K562 (cell line): ENCODE data around the gene DDX54. TPM values are rescaled to one million over a fixed set of nuclear protein-coding genes. Genes with fewer than 3 reads are reported as not detected.

Source experiments
- DIDO1 ChIP-seq: fragments of 450-650 bp; IDR thresholded peaks from 2 replicates; pipeline ENCODE4 v1.6.1; 2016; ENCODE audit warnings: low read depth, missing biosample characterization, missing genetic modification characterization
- EGR1 ChIP-seq: fragments of 450-650 bp; conservative IDR thresholded peaks from 2 replicates; pipeline ENCODE4 v1.6.1; 2017; ENCODE audit warnings: mild to moderate bottlenecking
- EP400 ChIP-seq: fragments of 450-650 bp; IDR thresholded peaks from 2 replicates; pipeline ENCODE4 v1.6.1; 2017; ENCODE audit warnings: antibody characterized with exemption, mild to moderate bottlenecking, moderate library complexity
- GATA2 ChIP-seq: sonication (generic); formaldehyde crosslinking; IDR thresholded peaks from 2 replicates; pipeline ENCODE4 v1.4.0; 2020; ENCODE audit warnings: mild to moderate bottlenecking, missing genetic modification reagents
- HDAC6 ChIP-seq: IDR thresholded peaks from 2 replicates; pipeline ENCODE4 v1.6.1; 2012; ENCODE audit warnings: low read depth, mild to moderate bottlenecking, control low read depth, inconsistent platforms, low read length, moderate library complexity
- HEY1 ChIP-seq: fragments of 250-450 bp; sonication (Bioruptor Pico); IDR thresholded peaks from 2 replicates; pipeline ENCODE4 v1.5.0; 2020; ENCODE audit warnings: mild to moderate bottlenecking, moderate library complexity, borderline replicate concordance
- MBD2 ChIP-seq: sonication (generic); IDR thresholded peaks from 2 replicates; pipeline ENCODE4 v1.6.1; 2016; ENCODE audit warnings: low read depth, borderline replicate concordance
- MEIS2 ChIP-seq: fragments of 450-650 bp; IDR thresholded peaks from 2 replicates; pipeline ENCODE4 v1.6.1; 2014; ENCODE audit warnings: mild to moderate bottlenecking; ENCODE audit not compliant: partially characterized antibody
- NR3C1 ChIP-seq: sonication (generic); formaldehyde crosslinking; IDR thresholded peaks from 2 replicates; pipeline ENCODE4 v1.8.1; 2022; ENCODE audit warnings: missing genetic modification reagents
- SMAD1 ChIP-seq: fragments of 150-350 bp; IDR thresholded peaks from 2 replicates; pipeline ENCODE4 v1.6.1; 2014; ENCODE audit warnings: low read length, low read depth; ENCODE audit not compliant: partially characterized antibody
- SMARCE1 ChIP-seq: fragments of 450-650 bp; IDR thresholded peaks from 2 replicates; pipeline ENCODE4 v1.7.1; 2016; ENCODE audit warnings: mild to moderate bottlenecking
- TBL1XR1 ChIP-seq, 2 experiments: IDR thresholded peaks; 2 replicates each; pipeline ENCODE4 v1.6.1; 2012; ENCODE audit warnings: improper control_type of control experiment in 2 of 2, low read length in 2 of 2, mild to moderate bottlenecking in 1 of 2
- ZFP1 ChIP-seq: fragments of 450-650 bp; formaldehyde crosslinking; IDR thresholded peaks from 2 replicates; pipeline ENCODE4 v1.4.0; 2020; ENCODE audit warnings: mild to moderate bottlenecking, mixed read lengths
- ZNF212 ChIP-seq: fragments of 450-650 bp; formaldehyde crosslinking; IDR thresholded peaks from 2 replicates; pipeline ENCODE4 v1.4.0; 2020; ENCODE audit warnings: mild to moderate bottlenecking
- ZNF277 ChIP-seq: fragments of 250-450 bp; sonication (Bioruptor Pico); IDR thresholded peaks from 2 replicates; pipeline ENCODE4 v1.8.0; 2022; ENCODE audit warnings: inconsistent platforms, mild to moderate bottlenecking, moderate library complexity, borderline replicate concordance
- ZNF354B ChIP-seq: fragments of 250-450 bp; sonication (Bioruptor Pico); IDR thresholded peaks from 2 replicates; pipeline ENCODE4 v1.4.0; 2020
- polyA plus RNA-seq, 8 experiments: library from polyadenylated mRNA; depleted of rRNA in 4 of 8; stranded (reverse) in 5 of 8; unstranded in 3 of 8; fragments of >200 nt; fragmentation: Nextera tagmentation in 2 of 8; fragmentation: Illumina TruSeq in 1 of 8; extraction: Ambion mirVana in 2 of 8; extraction: Trizol in 1 of 8; gene quantifications; 2 replicates each; pipeline versions ENCODE4 v1.2.1 to v1.2.3, GENCODE V29; 2011 to 2014; ENCODE audit warnings: inconsistent platforms in 1 of 8, missing spikeins in 1 of 8
- total RNA-seq, 7 experiments: library from RNA; depleted of rRNA in 6 of 7; stranded (reverse); fragments of >200 nt in 6 of 7; fragmentation: Illumina TruSeq in 2 of 7; extraction: Trizol in 2 of 7; gene quantifications; 2 replicates each; pipeline versions ENCODE4 v1.2.1 to v1.2.3, GENCODE V29; 2011 to 2021; ENCODE audit warnings: low replicate concordance in 1 of 7
- TF ChIP-seq, protein P1 (sequence below): sonication (generic); formaldehyde crosslinking; IDR thresholded peaks from 2 replicates; pipeline ENCODE4 v1.9.0; 2022; ENCODE audit warnings: mild to moderate bottlenecking, missing genetic modification reagents
- TF ChIP-seq, protein P2 (sequence below): fragments of 450-650 bp; IDR thresholded peaks from 2 replicates; pipeline ENCODE4 v1.6.1; 2016; ENCODE audit warnings: low read depth
- TF ChIP-seq, protein P3 (sequence below): fragments of 250-450 bp; sonication (Bioruptor Pico); IDR thresholded peaks from 2 replicates; pipeline ENCODE4 v1.5.0; 2021

Gene DDX54
- total and polyA plus RNA-seq, 9 of the 15 experiments (the other 6 are each of a cell fraction or from before 2014, with no cell fraction given) = 1.4 to 135 (median 51.4) TPM

DNA sequence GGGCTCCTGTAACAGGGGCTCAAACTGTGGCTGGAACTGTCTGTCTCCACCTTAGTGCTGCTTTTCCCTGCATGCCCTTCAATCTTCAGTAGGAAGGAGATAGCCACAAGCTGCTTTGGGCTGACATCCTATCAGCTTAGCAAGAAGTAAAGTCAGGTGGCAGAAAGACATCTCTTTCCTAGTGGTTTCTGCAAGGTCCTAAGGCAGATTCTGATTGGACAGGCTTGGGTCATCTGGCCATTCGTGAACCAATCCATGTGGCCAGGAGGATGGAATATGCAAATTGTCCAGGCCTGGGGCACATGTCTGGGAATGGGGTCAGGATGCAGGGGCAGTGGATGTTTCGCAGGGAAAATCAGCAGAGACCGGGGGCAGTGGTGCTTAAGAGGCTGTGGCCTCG lies 5.5 kb upstream of the DDX54 start (continued):
- TF ChIP-seq MBD2 = peak; percentile 60; the same call in 1 of the 2 replicates
- TF ChIP-seq, protein P1, sequence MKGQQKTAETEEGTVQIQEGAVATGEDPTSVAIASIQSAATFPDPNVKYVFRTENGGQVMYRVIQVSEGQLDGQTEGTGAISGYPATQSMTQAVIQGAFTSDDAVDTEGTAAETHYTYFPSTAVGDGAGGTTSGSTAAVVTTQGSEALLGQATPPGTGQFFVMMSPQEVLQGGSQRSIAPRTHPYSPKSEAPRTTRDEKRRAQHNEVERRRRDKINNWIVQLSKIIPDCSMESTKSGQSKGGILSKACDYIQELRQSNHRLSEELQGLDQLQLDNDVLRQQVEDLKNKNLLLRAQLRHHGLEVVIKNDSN (CRISPR knock-in tag) = peak; percentile 96
- no peak for TF ChIP-seq HDAC6
- TF ChIP-seq EGR1 = no peak
- no peak for TF ChIP-seq DIDO1 (tag)
- TF ChIP-seq ZNF212 = no peak
- no peak for TF ChIP-seq NR3C1 (CRISPR knock-in tag)
- no peak for TF ChIP-seq SMARCE1
- no peak for TF ChIP-seq ZNF277 (CRISPR knock-in tag)
- TF ChIP-seq, protein P2, sequence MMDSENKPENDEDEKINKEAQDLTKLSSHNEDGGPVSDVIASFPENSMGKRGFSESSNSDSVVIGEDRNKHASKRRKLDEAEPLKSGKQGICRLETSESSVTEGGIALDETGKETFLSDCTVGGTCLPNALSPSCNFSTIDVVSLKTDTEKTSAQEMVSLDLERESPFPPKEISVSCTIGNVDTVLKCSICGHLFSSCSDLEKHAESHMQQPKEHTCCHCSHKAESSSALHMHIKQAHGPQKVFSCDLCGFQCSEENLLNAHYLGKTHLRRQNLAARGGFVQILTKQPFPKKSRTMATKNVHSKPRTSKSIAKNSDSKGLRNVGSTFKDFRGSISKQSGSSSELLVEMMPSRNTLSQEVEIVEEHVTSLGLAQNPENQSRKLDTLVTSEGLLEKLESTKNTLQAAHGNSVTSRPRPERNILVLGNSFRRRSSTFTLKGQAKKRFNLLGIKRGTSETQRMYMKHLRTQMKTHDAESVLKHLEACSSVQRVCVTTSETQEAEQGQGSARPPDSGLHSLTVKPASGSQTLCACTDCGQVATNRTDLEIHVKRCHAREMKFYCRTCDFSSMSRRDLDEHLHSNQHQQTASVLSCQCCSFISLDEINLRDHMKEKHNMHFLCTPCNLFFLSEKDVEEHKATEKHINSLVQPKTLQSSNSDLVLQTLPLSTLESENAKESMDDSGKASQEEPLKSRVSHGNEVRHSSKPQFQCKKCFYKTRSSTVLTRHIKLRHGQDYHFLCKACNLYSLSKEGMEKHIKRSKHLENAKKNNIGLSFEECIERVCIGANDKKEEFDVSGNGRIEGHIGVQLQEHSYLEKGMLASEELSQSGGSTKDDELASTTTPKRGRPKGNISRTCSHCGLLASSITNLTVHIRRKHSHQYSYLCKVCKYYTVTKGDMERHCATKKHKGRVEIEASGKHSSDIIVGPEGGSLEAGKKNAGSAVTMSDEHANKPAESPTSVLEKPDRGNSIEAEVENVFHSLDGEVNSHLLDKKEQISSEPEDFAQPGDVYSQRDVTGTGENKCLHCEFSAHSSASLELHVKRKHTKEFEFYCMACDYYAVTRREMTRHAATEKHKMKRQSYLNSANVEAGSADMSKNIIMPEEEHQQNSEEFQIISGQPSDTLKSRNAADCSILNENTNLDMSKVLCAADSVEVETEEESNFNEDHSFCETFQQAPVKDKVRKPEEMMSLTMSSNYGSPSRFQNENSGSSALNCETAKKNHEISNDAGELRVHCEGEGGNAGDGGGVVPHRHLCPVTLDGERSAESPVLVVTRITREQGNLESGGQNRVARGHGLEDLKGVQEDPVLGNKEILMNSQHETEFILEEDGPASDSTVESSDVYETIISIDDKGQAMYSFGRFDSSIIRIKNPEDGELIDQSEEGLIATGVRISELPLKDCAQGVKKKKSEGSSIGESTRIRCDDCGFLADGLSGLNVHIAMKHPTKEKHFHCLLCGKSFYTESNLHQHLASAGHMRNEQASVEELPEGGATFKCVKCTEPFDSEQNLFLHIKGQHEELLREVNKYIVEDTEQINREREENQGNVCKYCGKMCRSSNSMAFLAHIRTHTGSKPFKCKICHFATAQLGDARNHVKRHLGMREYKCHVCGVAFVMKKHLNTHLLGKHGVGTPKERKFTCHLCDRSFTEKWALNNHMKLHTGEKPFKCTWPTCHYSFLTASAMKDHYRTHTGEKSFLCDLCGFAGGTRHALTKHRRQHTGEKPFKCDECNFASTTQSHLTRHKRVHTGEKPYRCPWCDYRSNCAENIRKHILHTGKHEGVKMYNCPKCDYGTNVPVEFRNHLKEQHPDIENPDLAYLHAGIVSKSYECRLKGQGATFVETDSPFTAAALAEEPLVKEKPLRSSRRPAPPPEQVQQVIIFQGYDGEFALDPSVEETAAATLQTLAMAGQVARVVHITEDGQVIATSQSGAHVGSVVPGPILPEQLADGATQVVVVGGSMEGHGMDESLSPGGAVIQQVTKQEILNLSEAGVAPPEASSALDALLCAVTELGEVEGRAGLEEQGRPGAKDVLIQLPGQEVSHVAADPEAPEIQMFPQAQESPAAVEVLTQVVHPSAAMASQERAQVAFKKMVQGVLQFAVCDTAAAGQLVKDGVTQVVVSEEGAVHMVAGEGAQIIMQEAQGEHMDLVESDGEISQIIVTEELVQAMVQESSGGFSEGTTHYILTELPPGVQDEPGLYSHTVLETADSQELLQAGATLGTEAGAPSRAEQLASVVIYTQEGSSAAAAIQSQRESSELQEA = no peak
- no peak for TF ChIP-seq GATA2 (CRISPR knock-in tag)
- no peak for TF ChIP-seq TBL1XR1 (IDR thresholded peaks at IDR 0.05; ENCODE audit: low read length in 2 of 2)
- TF ChIP-seq, protein P3, sequence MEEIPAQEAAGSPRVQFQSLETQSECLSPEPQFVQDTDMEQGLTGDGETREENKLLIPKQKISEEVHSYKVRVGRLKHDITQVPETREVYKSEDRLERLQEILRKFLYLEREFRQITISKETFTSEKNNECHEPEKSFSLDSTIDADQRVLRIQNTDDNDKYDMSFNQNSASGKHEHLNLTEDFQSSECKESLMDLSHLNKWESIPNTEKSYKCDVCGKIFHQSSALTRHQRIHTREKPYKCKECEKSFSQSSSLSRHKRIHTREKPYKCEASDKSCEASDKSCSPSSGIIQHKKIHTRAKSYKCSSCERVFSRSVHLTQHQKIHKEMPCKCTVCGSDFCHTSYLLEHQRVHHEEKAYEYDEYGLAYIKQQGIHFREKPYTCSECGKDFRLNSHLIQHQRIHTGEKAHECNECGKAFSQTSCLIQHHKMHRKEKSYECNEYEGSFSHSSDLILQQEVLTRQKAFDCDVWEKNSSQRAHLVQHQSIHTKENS (CRISPR knock-in tag) = no peak
- TF ChIP-seq ZFP1 (CRISPR knock-in tag) = no peak
- TF ChIP-seq EP400 = 0 out of 2 replicates have a peak, but pooled peaks have one; percentile 44
- TF ChIP-seq HEY1 = no peak
- peak; percentile 46 for TF ChIP-seq MEIS2
- no peak for TF ChIP-seq SMAD1
- TF ChIP-seq ZNF354B (CRISPR knock-in tag) = no peak
